ENCODE results near the gene FOXN3. TPM values are rescaled to one million over a fixed set of nuclear protein-coding genes. Genes with fewer than 3 reads are reported as not detected.

FOXN3 gene
- total and polyA plus RNA-seq, 10 of the 15 experiments (the other 5 are each of a cell fraction or from before 2014, with no cell fraction given) = 4.5 to 68.9 (median 29.7) TPM

DNA sequence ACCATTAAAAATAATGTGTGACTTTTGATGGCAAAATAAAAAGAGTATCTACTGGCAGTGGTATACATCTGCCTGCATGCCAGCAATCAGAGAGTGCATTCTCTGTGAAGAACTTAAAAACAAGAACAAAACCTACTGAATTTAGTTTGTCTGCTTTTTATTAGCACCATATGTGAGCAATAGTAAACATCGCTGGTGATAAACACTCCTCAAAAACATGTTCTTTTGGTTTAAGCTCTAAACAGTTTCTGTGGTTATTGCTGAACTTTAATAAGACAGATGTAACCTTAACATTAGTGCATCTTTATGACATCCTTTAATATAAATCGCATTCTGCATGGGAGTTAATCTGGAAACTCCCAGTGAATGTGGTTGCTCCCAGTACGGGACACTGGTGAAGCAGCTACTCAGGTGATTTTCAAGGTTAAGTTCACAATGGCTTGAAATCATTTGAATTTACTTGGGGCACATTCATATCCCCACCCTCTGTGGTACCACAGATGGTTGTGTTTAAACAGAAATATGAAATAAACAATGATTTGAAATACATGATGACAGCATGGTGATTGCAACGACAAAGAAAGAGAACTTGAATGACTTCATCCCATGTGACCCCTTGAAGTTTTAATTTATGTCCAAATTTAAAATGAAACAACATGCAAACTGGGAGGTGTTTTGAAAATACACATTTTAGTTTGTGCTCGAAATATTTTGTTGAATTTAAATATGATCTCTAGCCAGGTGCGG, 285.9 kb downstream of the FOXN3 start (continued):
- no peak for TF ChIP-seq PAX5 (IDR thresholded peaks at IDR 0.05; ENCODE audit: borderline replicate concordance, low read depth, low read length)
- no peak for TF ChIP-seq NBN (IDR thresholded peaks at IDR 0.05)
- TF ChIP-seq, protein P1, sequence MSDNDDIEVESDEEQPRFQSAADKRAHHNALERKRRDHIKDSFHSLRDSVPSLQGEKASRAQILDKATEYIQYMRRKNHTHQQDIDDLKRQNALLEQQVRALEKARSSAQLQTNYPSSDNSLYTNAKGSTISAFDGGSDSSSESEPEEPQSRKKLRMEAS (IDR thresholded peaks at IDR 0.05; ENCODE audit: low read depth, low read length) = no peak
- TF ChIP-seq POLR2AphosphoS2 (IDR thresholded peaks at IDR 0.05; ENCODE audit: low read depth, low read length) = no peak
- no peak for TF ChIP-seq EED (IDR thresholded peaks at IDR 0.05; ENCODE audit: low read depth)
- no peak for TF ChIP-seq NFXL1 (IDR thresholded peaks at IDR 0.05; ENCODE audit: borderline replicate concordance)
- no peak for TF ChIP-seq CREB1 (IDR thresholded peaks at IDR 0.05; ENCODE audit: low read depth)
- no peak for TF ChIP-seq NFIC (IDR thresholded peaks at IDR 0.05; ENCODE audit: low read depth, low read length)
- no peak for TF ChIP-seq NR2C1 (IDR thresholded peaks at IDR 0.05)
- TF ChIP-seq CHD1 (IDR thresholded peaks at IDR 0.05; ENCODE audit: low read depth, low read length) = no peak

DNA sequence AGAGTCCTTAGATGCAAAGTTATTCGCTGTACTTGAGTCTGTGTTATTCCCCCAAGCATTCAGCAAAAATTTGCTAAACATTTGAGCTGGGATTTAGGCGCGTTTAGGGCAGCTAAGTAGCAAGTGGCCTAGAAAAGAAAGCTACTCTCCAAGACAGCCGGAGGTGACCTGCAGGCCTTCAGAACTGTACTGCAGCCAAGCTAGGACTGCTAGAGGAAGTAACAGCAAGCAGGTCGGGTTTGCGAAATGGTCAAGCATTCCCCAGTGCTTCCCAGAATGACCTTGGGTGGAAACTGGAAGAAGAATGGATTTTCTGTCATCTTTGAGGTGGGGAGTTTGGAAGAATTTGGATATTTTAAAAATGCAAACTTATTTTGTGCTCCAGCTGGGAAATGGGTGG, 287.5 kb downstream of the FOXN3 start:
- no peaks in the 10 kb centered on the region; the same call in 2 of the 3 replicates for H3K9me3 ChIP-seq (replicated peaks; ENCODE audit: control insufficient read depth, insufficient read depth, low read length)
- no peaks in the 10 kb centered on the region for H4K20me1 ChIP-seq (ENCODE audit: control insufficient read depth, insufficient read depth)
- no peak for FAIRE-seq
- ChIA-PET RAD21 (ENCODE audit: unreplicated experiment) (no interaction called here), SMC1A (ENCODE audit: uncharacterized antibody, unreplicated experiment) (no interaction called here), CTCF (no interaction called here), POLR2A (no interaction called here)
- DNase-seq (ENCODE audit: low read depth, low spot score) = no peak
- H2AFZ ChIP-seq (ENCODE audit: control insufficient read depth, low read depth, low read length) = no peak overlapping the region
- WGBS (ENCODE audit: insufficient coverage, insufficient replicate concordance, low lambda C conversion rate, missing lambda C conversion rate) = 81% methylated on average over 6 of the region's 6 CpGs
- H3K27me3 ChIP-seq (replicated peaks in 1 of 2; ENCODE audit: control insufficient read depth in 2 of 2, insufficient read depth in 2 of 2, low read length in 1 of 2) = no peaks in the 10 kb centered on the region
- TF ChIP-seq, protein P2, sequence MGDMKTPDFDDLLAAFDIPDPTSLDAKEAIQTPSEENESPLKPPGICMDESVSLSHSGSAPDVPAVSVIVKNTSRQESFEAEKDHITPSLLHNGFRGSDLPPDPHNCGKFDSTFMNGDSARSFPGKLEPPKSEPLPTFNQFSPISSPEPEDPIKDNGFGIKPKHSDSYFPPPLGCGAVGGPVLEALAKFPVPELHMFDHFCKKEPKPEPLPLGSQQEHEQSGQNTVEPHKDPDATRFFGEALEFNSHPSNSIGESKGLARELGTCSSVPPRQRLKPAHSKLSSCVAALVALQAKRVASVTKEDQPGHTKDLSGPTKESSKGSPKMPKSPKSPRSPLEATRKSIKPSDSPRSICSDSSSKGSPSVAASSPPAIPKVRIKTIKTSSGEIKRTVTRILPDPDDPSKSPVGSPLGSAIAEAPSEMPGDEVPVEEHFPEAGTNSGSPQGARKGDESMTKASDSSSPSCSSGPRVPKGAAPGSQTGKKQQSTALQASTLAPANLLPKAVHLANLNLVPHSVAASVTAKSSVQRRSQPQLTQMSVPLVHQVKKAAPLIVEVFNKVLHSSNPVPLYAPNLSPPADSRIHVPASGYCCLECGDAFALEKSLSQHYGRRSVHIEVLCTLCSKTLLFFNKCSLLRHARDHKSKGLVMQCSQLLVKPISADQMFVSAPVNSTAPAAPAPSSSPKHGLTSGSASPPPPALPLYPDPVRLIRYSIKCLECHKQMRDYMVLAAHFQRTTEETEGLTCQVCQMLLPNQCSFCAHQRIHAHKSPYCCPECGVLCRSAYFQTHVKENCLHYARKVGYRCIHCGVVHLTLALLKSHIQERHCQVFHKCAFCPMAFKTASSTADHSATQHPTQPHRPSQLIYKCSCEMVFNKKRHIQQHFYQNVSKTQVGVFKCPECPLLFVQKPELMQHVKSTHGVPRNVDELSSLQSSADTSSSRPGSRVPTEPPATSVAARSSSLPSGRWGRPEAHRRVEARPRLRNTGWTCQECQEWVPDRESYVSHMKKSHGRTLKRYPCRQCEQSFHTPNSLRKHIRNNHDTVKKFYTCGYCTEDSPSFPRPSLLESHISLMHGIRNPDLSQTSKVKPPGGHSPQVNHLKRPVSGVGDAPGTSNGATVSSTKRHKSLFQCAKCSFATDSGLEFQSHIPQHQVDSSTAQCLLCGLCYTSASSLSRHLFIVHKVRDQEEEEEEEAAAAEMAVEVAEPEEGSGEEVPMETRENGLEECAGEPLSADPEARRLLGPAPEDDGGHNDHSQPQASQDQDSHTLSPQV (IDR thresholded peaks at IDR 0.05) = no peak
- TF ChIP-seq, protein P3, sequence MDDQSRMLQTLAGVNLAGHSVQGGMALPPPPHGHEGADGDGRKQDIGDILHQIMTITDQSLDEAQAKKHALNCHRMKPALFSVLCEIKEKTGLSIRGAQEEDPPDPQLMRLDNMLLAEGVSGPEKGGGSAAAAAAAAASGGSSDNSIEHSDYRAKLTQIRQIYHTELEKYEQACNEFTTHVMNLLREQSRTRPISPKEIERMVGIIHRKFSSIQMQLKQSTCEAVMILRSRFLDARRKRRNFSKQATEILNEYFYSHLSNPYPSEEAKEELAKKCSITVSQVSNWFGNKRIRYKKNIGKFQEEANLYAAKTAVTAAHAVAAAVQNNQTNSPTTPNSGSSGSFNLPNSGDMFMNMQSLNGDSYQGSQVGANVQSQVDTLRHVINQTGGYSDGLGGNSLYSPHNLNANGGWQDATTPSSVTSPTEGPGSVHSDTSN (IDR thresholded peaks at IDR 0.05; ENCODE audit: insufficient replicate concordance, low read depth, low read length) = no peak
- H3K4me3 ChIP-seq = no peak overlapping the region
- ATAC-seq = no peak
- no TSS peak for BruUV-seq (replicated peaks)
- H3K36me3 ChIP-seq (ENCODE audit: control insufficient read depth in 2 of 2, insufficient read depth in 2 of 2, low read length in 1 of 2) = no peaks in the 10 kb centered on the region
- H3K79me2 ChIP-seq (ENCODE audit: control insufficient read depth, insufficient read depth, low read length) = no peaks in the 10 kb centered on the region
- H3K4me2 ChIP-seq (ENCODE audit: control insufficient read depth, insufficient read depth) = no peak overlapping the region
- no peak overlapping the region for H3K27ac ChIP-seq (ENCODE audit: control insufficient read depth, insufficient read depth)
- no peaks in the 10 kb centered on the region for H3K4me1 ChIP-seq (ENCODE audit: control insufficient read depth, insufficient read depth, low read length)
- in situ Hi-C loops (cut with MboI) = no loop called here
- no peak overlapping the region for H3K9ac ChIP-seq (ENCODE audit: control insufficient read depth, insufficient read depth, low read length)
- intact Hi-C loops (cut with micrococcal nuclease; ENCODE audit: unreplicated experiment) = no loop called here
